HEK293T (cell line): ENCODE measurements around the gene NOS2.
"Not testable (repeated sequence)": the region's sequence is repeated elsewhere in the genome, so short reads cannot be mapped to it uniquely, and the experiment has no call there.

ENCODE experiments used
- FOXA1 ChIP-seq: fragments of 450-650 bp; IDR thresholded peaks from 2 replicates; pipeline ENCODE4 v1.6.1; 2016; ENCODE audit warnings: mild to moderate bottlenecking
- SUZ12 ChIP-seq: fragments of 450-650 bp; IDR thresholded peaks from 2 replicates; pipeline ENCODE4 v1.6.1; 2016; ENCODE audit warnings: mild to moderate bottlenecking

DNA sequence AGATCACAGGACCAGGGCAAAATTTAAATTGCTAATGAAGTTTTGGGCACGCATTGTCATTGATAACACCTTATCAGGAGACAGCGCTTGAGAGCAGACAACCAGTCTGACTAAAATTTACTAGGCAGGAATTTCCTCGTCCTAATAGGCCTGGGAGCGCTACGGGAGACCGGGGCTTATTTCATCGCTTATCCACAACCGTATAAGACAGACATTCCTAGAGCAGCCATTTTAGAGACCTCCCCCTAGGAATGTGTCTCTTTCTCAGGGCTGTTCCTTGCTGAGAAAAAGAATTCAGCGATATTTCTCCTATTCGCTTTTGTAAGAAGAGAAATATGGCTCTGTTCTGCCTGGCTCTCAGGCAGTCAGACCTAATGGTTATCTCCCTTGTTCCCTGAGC, 21.8 kb upstream of the NOS2 start:
- not testable (repeated sequence) for TF ChIP-seq SUZ12, FOXA1
